NK-92 (cell line): Measurements from ENCODE around the gene LSR.

Source experiments
- DNase-seq: peaks from one replicate; lab custom pipeline; 2025; ENCODE audit not compliant: unreplicated experiment; lab: John Stamatoyannopoulos, UW

The LSR gene

DNA sequence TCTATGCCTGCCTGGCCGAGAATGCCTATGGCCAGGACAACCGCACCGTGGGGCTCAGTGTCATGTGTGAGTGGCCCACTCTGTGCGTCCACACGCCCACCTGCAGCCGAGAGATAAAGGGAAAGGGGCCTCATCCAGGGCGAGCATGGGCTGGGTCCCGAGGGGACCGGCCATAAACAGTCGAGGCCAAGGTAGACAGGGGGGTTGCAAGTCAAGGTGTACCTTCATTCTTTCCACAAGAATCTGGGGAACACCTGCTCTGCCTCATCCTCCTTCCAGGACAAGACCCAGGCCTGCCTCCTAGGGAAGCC, 51.5 kb downstream of the LSR start:
- DNase-seq = no peak

DNA sequence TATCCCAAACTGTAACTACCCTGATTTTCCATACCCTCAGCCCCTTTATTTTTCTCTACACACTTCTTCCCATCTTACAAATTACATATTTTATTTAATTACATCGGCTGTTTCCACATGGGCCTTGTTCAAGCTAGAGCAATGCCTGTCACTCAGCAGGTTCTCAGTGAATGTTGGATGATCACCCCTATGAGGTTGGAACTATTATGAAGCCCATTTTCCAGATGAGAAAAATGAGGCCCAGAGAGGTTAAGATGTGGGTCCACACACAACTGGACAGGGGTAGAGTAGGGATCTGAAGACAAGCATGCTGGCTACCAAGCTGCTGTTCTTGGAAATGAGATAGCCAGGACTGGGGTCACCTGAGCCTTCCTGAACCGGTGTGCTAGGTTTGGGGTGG, 53.2 kb downstream of the LSR start:
- no peak for DNase-seq

DNA sequence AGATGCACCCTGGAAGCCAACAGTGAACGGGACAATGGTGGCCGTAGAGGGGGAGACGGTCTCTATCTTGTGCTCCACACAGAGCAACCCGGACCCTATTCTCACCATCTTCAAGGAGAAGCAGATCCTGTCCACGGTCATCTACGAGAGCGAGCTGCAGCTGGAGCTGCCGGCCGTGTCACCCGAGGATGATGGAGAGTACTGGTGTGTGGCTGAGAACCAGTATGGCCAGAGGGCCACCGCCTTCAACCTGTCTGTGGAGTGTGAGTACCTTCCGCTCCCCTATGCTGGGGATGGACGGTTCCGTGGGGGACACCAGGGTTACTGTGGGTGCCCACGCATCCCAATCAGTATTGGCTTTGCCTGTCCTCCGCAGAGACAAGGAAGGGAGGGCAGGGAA, 53.6 kb downstream of the LSR start:
- DNase-seq = no peak

DNA sequence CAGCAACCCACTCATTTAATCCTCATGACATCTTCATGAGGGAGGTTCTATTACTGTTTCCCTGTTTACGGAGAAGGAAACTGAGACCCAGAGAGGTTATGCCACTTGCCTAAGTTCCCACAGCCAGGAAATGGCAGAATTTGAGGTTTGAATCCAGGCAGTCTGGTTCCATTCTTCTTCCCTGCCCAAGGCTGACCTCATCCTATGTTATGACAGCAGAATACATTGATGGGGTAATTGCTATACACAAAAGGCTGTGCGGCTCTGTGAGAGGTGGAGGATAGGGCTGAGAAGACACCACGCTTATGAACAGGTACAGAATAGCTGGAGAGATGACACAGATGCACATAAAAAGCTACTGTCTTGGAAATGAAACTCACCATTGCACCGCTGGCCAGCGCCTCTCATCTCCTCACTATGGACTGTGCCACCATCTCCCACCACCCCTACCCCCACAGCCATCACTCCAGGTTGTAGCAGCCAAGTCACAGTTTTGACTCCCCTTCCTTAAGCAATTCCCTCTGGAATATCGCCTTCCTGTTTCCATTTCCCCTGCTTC, 54.6 kb downstream of the LSR start:
- no peak for DNase-seq

DNA sequence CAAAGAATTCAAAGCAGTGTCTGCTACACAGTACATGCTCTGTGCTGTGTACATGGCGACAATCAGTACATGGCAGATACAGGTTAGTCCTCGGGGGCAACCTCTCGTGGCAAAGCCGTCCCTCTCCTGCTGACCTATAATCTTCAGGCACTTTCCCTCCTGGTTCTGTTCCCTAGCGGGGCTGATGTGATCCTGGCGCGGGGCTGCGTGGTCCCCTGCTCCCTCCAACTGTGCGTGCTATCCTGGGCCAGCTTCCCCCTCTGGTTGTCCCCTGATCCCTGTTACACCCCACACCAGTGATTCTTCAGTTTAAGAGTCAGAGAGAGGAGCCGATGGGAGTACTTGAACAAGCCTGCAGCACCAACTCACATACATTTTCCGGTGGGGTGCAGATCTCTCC, 55.2 kb downstream of the LSR start:
- DNase-seq = no peak

DNA sequence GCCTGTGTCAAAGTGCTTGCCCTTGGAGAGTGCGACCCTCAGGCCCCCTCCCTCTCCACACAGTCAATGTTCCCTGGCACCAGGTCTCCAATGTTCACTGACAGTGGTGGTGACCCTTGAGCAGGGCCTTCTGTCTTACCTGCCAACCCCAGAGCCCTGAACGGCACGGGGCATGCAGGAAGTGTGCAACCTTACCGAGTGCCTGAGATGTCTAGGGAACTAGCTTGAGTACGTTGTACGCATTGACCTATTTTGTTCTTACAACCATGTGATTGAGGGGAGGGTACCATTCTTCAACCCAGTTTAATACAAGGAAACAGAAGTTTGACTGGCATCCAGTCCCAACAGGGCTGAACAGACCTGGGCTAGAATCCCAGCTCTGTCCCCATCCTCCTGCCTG, 56.4 kb downstream of the LSR start:
- DNase-seq = no peak

DNA sequence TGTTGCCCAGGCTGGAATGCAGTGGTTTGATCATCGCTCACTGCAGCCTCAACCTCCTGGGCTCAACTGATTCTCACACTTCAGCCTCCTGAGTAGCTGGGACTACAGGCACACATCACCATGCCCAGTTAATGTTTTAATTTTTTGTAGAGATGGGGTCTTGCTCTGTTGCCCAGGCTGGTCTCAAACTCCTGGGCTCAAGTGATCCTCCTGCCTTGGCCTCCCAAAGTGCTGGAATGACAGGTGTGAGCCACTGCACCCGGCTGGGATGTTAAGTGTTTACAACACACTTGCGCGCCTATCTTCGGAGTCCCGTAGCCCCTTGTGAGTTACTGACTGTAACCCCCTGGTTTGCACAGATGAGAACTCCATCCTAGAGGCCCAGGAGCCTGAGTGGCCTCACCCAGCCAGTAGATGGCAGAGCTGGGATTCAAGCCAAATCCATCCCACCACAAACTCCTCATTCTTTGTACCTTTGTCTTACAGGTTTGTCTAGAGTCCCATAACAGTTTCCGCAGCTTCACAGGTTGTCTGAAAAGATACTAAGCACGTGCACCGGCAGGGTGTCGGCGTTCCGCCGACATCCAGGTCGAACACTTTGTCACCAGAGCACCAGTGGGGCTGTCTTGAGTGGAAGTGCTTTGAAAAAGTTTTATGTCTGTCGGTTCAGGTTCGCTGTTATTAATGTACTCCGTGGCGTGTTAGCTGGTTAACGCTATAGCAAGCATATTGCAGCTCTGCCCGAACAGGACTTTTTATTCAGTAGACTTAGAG, 57.9 kb downstream of the LSR start:
- DNase-seq = no peak

DNA sequence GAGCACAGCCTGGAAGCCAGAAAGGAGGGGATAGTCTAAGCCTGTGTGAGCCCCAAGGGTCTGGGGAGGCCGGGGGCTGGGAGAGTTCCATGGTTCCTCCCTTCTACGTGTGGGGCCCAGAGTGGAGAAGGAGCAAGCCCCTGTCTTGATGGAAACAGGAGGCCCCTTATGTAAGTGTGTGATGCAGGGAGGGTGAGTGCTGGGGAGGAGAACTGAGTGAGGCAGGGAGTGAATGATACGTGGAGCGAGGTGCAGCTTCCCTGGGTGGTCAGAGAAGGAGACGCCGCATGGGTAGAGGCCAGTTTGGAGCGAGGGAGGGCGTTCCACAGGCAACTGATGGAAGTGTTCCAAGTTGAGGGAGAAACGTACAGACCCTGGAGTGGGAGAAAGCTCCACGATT, 59.1 kb downstream of the LSR start:
- DNase-seq = no peak

DNA sequence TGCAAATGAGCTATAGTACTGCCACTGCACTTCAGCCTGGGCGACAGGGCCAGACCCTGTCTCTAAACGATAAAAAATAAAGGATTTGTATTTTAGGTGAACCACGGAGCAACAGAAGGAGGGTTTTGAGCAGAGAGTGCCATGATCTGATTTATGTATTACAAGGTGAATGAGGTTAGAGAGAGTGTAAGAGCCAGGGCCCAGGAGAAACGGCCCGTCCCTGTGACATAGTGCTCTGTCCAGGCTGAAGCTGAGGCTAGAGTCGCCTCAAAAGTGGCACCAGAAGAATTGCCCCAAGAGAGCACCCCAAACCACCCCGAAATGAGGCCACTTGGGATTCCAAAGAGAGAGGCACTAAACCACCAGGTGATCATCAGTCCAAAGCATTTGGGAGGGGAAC, 60.1 kb downstream of the LSR start:
- no peak for DNase-seq

DNA sequence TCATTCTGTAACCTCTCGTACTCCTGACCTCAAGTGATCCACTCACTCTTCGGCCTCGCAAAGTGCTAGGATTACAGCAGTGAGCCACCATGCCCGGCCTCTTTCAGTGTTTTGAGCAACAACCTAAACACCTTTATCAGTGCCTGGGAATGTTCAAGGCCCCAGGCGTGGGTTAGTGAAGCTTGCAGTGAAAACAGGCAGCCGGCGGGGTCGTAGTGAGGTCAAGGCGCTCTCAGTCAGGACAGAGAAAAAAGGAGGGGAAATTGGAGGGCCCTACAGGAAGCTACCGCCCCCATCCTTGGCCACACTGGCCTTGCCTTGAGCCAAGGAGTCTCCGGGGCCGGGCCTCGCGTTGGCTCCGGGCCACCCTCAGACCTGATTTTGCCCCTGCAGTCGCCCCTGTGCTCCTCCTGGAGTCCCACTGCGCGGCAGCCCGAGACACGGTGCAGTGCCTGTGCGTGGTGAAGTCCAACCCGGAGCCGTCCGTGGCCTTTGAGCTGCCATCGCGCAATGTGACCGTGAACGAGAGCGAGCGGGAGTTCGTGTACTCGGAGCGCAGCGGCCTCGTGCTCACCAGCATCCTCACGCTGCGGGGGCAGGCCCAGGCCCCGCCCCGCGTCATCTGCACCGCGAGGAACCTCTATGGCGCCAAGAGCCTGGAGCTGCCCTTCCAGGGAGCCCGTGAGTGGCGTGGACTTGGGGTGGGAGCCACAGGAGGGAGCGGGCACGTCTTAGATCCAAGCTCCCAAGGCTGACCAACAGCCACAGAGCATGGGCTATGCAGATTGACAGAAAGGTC, 60.9 kb downstream of the LSR start:
- DNase-seq = no peak

DNA sequence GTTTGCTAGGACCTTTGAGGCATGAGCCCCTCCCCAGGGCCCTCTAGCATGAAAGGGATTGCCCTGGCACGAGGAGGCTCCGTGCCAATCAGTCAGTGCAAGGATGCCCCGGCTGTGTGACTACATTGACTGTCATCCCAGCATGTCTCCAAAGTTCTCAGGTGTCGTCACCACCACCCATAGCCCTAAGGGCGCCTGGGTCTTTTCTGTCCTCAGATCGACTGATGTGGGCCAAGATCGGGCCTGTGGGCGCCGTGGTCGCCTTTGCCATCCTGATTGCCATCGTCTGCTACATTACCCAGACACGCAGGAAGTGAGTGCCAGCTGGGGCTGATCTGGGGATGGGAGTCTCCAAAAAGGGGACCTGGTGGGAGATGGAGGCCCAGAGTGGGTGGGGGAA, 61.5 kb downstream of the LSR start:
- no peak for DNase-seq

DNA sequence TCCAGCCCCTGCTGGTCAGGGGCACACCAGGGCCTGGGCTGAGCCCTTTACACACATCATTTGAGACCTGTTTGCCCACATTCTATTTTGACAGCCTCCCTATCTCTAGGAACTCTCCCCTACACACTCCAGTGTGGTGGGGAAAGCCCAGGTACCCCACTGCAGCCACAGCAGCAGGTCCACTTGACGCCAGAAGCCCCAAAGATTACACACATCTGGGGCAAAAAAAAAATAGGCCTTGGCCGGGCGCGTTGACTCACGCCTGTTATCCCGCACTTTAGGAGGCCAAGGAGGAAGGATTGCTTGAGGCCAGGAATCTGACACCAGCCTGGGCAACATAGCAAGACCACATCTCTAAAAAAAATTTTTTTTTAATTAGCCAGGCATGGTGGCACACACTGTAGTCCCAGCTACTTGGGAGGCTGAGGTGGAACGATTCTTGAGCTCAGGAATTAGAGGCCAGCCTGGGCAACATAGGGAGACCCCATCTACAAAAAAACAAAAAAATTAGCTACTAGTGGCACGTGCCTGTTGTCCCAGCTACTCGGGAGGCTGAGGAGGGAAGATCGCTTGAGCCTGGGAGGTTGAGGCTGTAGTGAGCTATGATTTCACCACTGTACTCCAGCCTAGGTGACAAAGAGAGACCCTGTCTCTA, 62.1 kb downstream of the LSR start:
- no peak for DNase-seq

DNA sequence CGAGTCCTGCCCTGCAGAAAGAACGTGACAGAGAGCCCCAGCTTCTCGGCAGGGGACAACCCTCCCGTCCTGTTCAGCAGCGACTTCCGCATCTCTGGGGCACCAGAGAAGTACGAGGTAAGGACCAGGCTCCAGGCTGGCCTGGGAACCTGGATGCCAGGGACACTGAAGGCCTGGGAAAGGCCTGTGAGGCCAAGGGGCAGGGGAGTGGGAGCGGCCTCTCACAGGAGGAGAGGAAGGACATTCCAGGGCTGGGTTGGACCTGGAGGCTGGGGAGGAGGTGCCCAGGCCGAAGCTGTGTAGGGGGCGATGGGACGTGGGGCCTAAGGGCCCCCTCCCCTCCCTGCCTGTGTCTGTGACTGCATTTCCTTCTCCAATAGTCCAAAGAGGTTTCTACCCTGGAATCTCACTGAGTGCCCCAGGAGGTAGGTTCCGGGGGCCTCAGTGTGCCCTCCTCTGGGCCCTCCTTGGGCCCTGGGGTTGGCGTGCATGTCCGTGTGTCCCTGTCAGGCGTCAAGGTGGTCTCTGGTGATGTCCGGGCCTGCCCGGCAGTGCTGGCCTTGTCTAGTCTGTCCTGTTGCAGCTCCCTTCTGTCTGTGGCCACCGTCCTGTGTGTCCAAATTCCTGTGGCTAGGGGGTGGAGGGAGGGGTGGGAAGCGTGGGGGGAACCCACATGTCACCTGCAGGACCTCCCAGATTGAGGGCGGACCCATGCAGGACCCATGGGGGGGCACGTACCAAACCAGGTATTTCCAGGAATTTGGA, 63.3 kb downstream of the LSR start:
- no peak for DNase-seq

DNA sequence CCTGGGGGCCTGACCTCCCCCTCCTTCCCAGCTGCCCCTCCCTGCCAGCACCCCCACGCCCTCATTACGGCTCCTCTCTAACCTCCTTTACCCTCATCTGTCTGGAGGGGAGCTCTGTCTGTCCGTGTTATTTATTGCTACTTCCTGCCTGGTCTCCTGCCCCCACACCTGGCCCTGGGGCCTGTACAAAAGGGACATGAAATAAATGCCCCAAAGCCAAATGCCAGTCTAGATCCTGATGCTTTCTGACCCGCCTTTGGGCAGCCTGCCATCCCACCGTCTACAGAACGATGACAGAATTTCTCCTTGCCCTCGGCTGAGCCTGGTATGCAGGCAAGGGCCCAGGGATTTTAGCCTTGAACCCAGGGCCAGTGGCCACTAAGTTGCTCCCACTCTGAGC, 64.8 kb downstream of the LSR start:
- no peak for DNase-seq

DNA sequence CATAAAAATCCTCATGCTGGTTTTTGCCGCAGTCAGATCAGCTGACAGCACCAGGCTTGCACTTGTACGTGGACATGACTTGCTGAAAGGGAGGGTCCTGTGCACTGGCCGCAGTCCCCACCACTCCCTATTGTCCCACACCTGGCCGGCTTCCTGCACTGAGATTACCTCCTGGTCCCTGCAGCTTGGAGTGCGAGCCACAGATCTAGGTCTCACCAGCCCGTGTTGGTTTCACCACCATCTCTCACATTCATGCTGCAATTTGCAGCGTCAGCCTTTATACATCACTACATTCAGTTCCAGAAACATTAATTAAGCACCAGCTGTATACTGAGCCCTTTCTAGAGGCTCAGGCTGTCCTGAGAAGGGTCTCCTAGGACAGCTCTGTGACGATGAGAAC, 65.2 kb downstream of the LSR start:
- DNase-seq = no peak

DNA sequence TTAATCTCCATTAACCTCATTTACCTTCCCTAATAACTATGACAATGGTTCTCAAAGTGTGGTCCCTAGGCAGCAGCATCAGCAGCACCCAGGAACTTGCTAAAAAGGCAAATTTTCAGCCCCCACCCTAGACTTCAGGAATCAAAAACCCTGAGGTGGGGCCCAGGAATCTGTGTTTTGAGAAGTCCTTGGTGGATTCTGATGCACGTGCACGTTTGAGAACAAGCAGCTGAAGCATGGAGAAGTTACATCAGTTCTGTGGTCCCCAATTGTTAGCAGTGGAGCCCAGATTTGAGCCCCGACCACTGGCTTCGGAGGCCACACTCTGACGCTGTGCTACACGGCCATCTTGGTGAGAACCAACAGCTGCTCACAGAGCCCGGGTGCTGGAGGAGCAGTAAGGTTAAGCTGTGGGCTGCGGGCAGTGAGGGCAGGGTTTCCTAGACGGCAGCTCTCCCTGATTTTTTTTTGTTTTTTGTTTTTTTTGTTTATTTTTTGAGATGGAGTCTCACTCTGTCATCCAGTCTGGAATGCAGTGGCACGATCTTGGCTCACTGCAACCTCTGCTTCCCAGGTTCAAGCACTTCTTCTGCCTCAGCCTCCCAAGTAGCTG, 66.2 kb downstream of the LSR start:
- DNase-seq = no peak

DNA sequence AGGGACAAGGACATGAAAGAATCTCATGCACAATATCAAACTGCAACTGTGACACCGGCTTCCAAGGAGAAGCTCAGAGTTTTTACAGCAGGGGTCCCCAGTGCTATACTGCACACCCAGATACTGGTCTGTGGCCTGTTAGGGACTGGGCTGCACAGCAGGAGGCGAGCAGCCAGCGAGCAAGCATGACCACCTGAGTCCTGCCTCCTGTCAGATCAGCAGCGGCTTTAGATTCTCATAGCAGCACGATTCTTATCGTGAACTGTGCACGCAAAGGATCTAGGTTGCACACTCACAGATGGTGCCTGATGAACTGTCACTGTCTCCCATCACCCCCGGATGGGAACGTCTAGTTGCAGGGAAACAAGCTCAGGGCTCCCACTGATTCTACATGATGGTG, 67.1 kb downstream of the LSR start:
- no peak for DNase-seq

DNA sequence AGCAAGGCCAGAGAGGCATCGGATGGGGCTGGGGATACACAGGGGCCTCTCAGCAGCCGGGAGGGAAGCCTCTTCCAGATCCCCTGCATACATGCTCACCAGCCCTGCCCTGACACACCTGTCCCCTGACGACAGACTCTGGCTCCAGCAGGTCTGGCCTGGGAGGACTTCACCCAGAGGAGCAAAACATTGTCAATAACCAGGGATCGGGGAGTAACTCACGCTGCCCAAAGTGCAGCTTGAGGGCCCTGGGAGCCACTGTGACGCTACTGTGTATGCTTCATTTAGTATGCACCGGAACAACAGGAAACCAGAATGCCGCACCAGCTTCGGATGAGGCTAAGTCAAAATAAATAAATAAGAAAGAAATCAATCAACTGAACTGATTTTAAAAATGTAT, 67.8 kb downstream of the LSR start:
- no peak for DNase-seq
